Neural progenitor cell (in vitro differentiated cells): Measurements from ENCODE around the gene ATF6. TPM values are rescaled to one million over a fixed set of nuclear protein-coding genes. Genes with fewer than 3 reads are reported as not detected.

Experiments
- DNase-seq: peaks from one replicate; pipeline ENCODE4 v3.0.0-alpha.2; 2016; ENCODE audit warnings: low spot score
- H2AFZ ChIP-seq: fragments of 200-600 bp; sonication (generic); replicated peaks from 2 replicates; pipeline ENCODE4 v1.6.1; 2016; ENCODE audit warnings: antibody characterized with exemption
- H3F3A ChIP-seq: fragments of 200-600 bp; sonication (generic); 2 replicates; pipeline ENCODE4 v1.6.1; 2016; ENCODE audit warnings: antibody characterized with exemption, low read depth
- H3K27ac ChIP-seq: fragments of 200-600 bp; sonication (generic); 2 replicates; pipeline ENCODE4 v1.5.1; 2016; ENCODE audit warnings: mild to moderate bottlenecking
- H3K27me3 ChIP-seq: fragments of 200-600 bp; sonication (generic); 2 replicates; pipeline ENCODE4 v1.6.1; 2016; ENCODE audit warnings: mild to moderate bottlenecking, moderate library complexity
- H3K36me3 ChIP-seq: fragments of 200-600 bp; sonication (generic); 2 replicates; pipeline ENCODE4 v1.5.1; 2016
- H3K4me1 ChIP-seq: fragments of 200-600 bp; sonication (generic); 2 replicates; pipeline ENCODE4 v1.6.1; 2016; ENCODE audit warnings: mixed run types
- H3K4me2 ChIP-seq: fragments of 200-600 bp; sonication (generic); 2 replicates; pipeline ENCODE4 v1.6.1; 2016
- H3K4me3 ChIP-seq: fragments of 200-600 bp; sonication (generic); 2 replicates; pipeline ENCODE4 v1.5.1; 2016
- H3K79me2 ChIP-seq: fragments of 200-600 bp; sonication (generic); 2 replicates; pipeline ENCODE4 v1.6.1; 2016; ENCODE audit warnings: low read depth
- H3K9ac ChIP-seq: fragments of 200-600 bp; sonication (generic); 2 replicates; pipeline ENCODE4 v1.6.1; 2016
- H3K9me3 ChIP-seq: fragments of 200-600 bp; sonication (generic); 2 replicates; pipeline ENCODE4 v1.5.1; 2016; ENCODE audit warnings: low read depth
- H4K20me1 ChIP-seq: fragments of 200-600 bp; sonication (generic); 2 replicates; pipeline ENCODE4 v1.6.1; 2016; ENCODE audit warnings: low read depth
- H3K27ac Mint-ChIP-seq: 3 replicates; pipeline ENCODE4 v1.8.0; 2021; ENCODE audit warnings: mixed read lengths
- H3K27me3 Mint-ChIP-seq: 2 replicates; pipeline ENCODE4 v1.8.0; 2022; ENCODE audit warnings: low read depth, mild to moderate bottlenecking, inconsistent platforms, moderate library complexity, mixed read lengths; ENCODE audit not compliant: insufficient read depth
- H3K36me3 Mint-ChIP-seq: 3 replicates; pipeline ENCODE4 v1.8.0; 2021; ENCODE audit warnings: mixed read lengths
- H3K4me1 Mint-ChIP-seq: 3 replicates; pipeline ENCODE4 v1.8.0; 2021; ENCODE audit warnings: mixed read lengths
- H3K4me3 Mint-ChIP-seq: 3 replicates; pipeline ENCODE4 v1.8.0; 2021; ENCODE audit warnings: mild to moderate bottlenecking, moderate library complexity, mixed read lengths
- H3K9me3 Mint-ChIP-seq: 3 replicates; pipeline ENCODE4 v1.8.0; 2020; ENCODE audit warnings: mixed read lengths
- CTCF ChIP-seq: fragments of 200-600 bp; sonication (generic); IDR thresholded peaks from 2 replicates; pipeline ENCODE4 v1.5.1; 2017; ENCODE audit warnings: antibody characterized with exemption, mild to moderate bottlenecking
- EZH2 ChIP-seq: fragments of 200-600 bp; sonication (generic); IDR thresholded peaks from 2 replicates; pipeline ENCODE4 v1.6.1; 2017; ENCODE audit warnings: antibody characterized with exemption, mild to moderate bottlenecking, moderate library complexity
- EZH2phosphoT487 ChIP-seq: fragments of 200-600 bp; sonication (generic); IDR thresholded peaks from 2 replicates; pipeline ENCODE4 v1.6.1; 2017; ENCODE audit warnings: antibody characterized with exemption
- total RNA-seq: library from RNA; depleted of rRNA; stranded (reverse); fragments of >200 nt; gene quantifications from 2 replicates; pipeline ENCODE4 v1.2.3, GENCODE V29; 2015; ENCODE audit warnings: low replicate concordance

Gene ATF6
- total RNA-seq, 1 donor from 2014 or later: 31.7 TPM

GRCh38 chr1:161849518-161849917 lies 83.4 kb downstream of the ATF6 start:
- TF ChIP-seq CTCF (no peak), EZH2phosphoT487 (no peak), EZH2 (no peak)

DNA sequence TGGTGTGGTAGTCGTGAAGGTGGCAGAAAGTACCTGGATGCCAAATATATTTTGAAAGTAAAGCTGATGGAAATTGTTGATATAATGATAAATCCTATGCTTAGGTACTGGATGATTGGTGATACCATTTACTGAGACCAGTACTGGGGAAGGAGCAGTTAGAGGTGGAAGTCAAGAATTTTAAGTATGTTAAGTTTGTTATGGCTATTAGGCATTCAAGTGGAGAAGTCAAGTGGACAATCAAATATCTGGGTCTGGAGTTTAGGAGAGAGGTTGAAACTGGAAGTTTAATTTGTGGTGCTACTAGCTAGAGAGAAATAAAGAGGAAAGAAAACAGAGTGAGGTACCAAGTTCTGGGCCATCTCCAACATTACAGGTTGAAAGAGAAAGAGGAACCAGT lies 89.1 kb downstream of the ATF6 start:
- no peaks in the 10 kb centered on the region for H3K36me3 ChIP-seq
- H3K27me3 Mint-ChIP-seq: no peaks in the 10 kb centered on the region
- H3K27ac ChIP-seq: no peak overlapping the region
- H3K9me3 ChIP-seq: no peaks in the 10 kb centered on the region
- H3F3A ChIP-seq: no peaks in the 10 kb centered on the region
- no peak overlapping the region for H3K27ac Mint-ChIP-seq
- H3K9ac ChIP-seq: no peak overlapping the region
- H3K4me2 ChIP-seq: no peak overlapping the region
- H3K27me3 ChIP-seq: no peaks in the 10 kb centered on the region
- peaks cover 10% of the 10 kb centered on the region for H3K36me3 Mint-ChIP-seq
- no peak for TF ChIP-seq CTCF
- TF ChIP-seq EZH2: no peak
- TF ChIP-seq EZH2phosphoT487: no peak
- H3K79me2 ChIP-seq: no peaks in the 10 kb centered on the region
- no peak overlapping the region for H3K4me3 ChIP-seq
- H2AFZ ChIP-seq: no peak overlapping the region
- no peaks in the 10 kb centered on the region for H3K4me1 Mint-ChIP-seq
- no peak for DNase-seq
- H3K4me1 ChIP-seq: no peaks in the 10 kb centered on the region
- no peaks in the 10 kb centered on the region for H3K9me3 Mint-ChIP-seq
- no peak overlapping the region for H3K4me3 Mint-ChIP-seq
- no peaks in the 10 kb centered on the region for H4K20me1 ChIP-seq

More at GRCh38 chr1:161849518-161849917, 83.4 kb downstream of the ATF6 start:
- Histone ChIP-seq H3K9me3 (no peaks in the 10 kb centered on the region), H3K4me1 (no peaks in the 10 kb centered on the region), H3K4me2 (no peak overlapping the region), H3K36me3 (no peaks in the 10 kb centered on the region), H3F3A (no peaks in the 10 kb centered on the region), H3K27me3 (no peaks in the 10 kb centered on the region), H4K20me1 (no peaks in the 10 kb centered on the region), H3K9ac (no peak overlapping the region), H3K4me3 (no peak overlapping the region), H2AFZ (no peak overlapping the region), H3K27ac (no peak overlapping the region), H3K79me2 (no peaks in the 10 kb centered on the region)
- H3K4me1 Mint-ChIP-seq: no peaks in the 10 kb centered on the region
- no peaks in the 10 kb centered on the region for H3K27me3 Mint-ChIP-seq
- no peak overlapping the region for H3K4me3 Mint-ChIP-seq
- DNase-seq: no peak
- peaks cover 12% of the 10 kb centered on the region for H3K36me3 Mint-ChIP-seq
- no peak overlapping the region for H3K27ac Mint-ChIP-seq
- no peaks in the 10 kb centered on the region for H3K9me3 Mint-ChIP-seq

GRCh38 chr1:161858271-161858670 lies 92.2 kb downstream of the ATF6 start:
- H3F3A ChIP-seq: no peaks in the 10 kb centered on the region
- H3K9me3 Mint-ChIP-seq: no peaks in the 10 kb centered on the region
- no peaks in the 10 kb centered on the region for H3K9me3 ChIP-seq
- H2AFZ ChIP-seq: no peak overlapping the region
- H3K79me2 ChIP-seq: no peaks in the 10 kb centered on the region
- no peaks in the 10 kb centered on the region for H3K4me1 Mint-ChIP-seq
- H3K4me3 ChIP-seq: no peak overlapping the region
- no peaks in the 10 kb centered on the region for H4K20me1 ChIP-seq
- H3K36me3 ChIP-seq: no peaks in the 10 kb centered on the region
- no peak overlapping the region for H3K4me3 Mint-ChIP-seq
- H3K27me3 Mint-ChIP-seq: no peaks in the 10 kb centered on the region
- H3K9ac ChIP-seq: no peak overlapping the region
- H3K4me2 ChIP-seq: no peak overlapping the region
- no peaks in the 10 kb centered on the region for H3K27me3 ChIP-seq
- peaks cover 12% of the 10 kb centered on the region for H3K36me3 Mint-ChIP-seq
- DNase-seq: no peak
- no peak overlapping the region for H3K27ac ChIP-seq
- no peak for TF ChIP-seq EZH2phosphoT487
- H3K4me1 ChIP-seq: no peaks in the 10 kb centered on the region
- H3K27ac Mint-ChIP-seq: no peak overlapping the region

GRCh38 chr1:161863549-161863948 lies 97.4 kb downstream of the ATF6 start:
- Histone ChIP-seq H3K4me1 (no peaks in the 10 kb centered on the region), H3K27ac (no peak overlapping the region), H3K4me2 (no peak overlapping the region), H4K20me1 (no peaks in the 10 kb centered on the region), H3K36me3 (no peaks in the 10 kb centered on the region), H3K9ac (no peak overlapping the region), H2AFZ (no peak overlapping the region), H3K4me3 (no peak overlapping the region), H3K27me3 (no peaks in the 10 kb centered on the region), H3K79me2 (no peaks in the 10 kb centered on the region), H3F3A (no peaks in the 10 kb centered on the region), H3K9me3 (no peaks in the 10 kb centered on the region)
- Mint-ChIP-seq H3K27me3 (no peaks in the 10 kb centered on the region), H3K27ac (no peak overlapping the region), H3K4me1 (no peaks in the 10 kb centered on the region), H3K9me3 (no peaks in the 10 kb centered on the region), H3K36me3 (peaks cover 4% of the 10 kb centered on the region), H3K4me3 (no peak overlapping the region)
- no peak for DNase-seq
- no peak for TF ChIP-seq EZH2phosphoT487
- TF ChIP-seq EZH2: no peak
- TF ChIP-seq CTCF: no peak
